MCF 10A (cell line): ENCODE data around the gene FRMD4B. TPM values are rescaled to one million over a fixed set of nuclear protein-coding genes. Genes with fewer than 3 reads are reported as not detected.

Source experiments
- BruUV-seq: library from RNA; stranded (reverse); fragments of 400-500 nt; replicated peaks from 2 replicates; lab custom pipeline; 2021; lab: Mats Ljungman, UMichigan
- CTCF ChIA-PET: fragments of 300-600 bp; sonication (Branson Sonifier 250); formaldehyde crosslinking; extraction: SDS; loops from one replicate; lab custom pipeline; 2021; ENCODE audit warnings: antibody characterized with exemption, inconsistent platforms; lab: Yijun Ruan, JAX
- POLR2A ChIA-PET: fragments of 300-600, 350-650 bp; sonication (Branson Sonifier 250); formaldehyde crosslinking; extraction: SDS; loops from one replicate; lab custom pipeline; 2020; ENCODE audit warnings: antibody characterized with exemption, inconsistent platforms; lab: Yijun Ruan, JAX
- DNase-seq: peaks from one replicate; pipeline ENCODE4 v3.0.0-alpha.2; 2018; ENCODE audit not compliant: unreplicated experiment
- H3K27ac Mint-ChIP-seq: one replicate; pipeline ENCODE4 v1.8.0; 2022; ENCODE audit warnings: mild to moderate bottlenecking, low read depth, mixed read lengths; ENCODE audit not compliant: unreplicated experiment
- H3K27me3 Mint-ChIP-seq: one replicate; pipeline ENCODE4 v1.8.0; 2022; ENCODE audit warnings: mixed read lengths; ENCODE audit not compliant: insufficient read depth, unreplicated experiment
- H3K36me3 Mint-ChIP-seq: one replicate; pipeline ENCODE4 v1.8.0; 2022; ENCODE audit warnings: mild to moderate bottlenecking, moderate library complexity, mixed read lengths; ENCODE audit not compliant: insufficient read depth, unreplicated experiment
- H3K4me1 Mint-ChIP-seq: one replicate; pipeline ENCODE4 v1.8.0; 2022; ENCODE audit warnings: mixed read lengths; ENCODE audit not compliant: insufficient read depth, unreplicated experiment
- H3K4me3 Mint-ChIP-seq: one replicate; pipeline ENCODE4 v1.8.0; 2022; ENCODE audit warnings: mild to moderate bottlenecking, moderate library complexity, mixed read lengths; ENCODE audit not compliant: unreplicated experiment
- H3K9me3 Mint-ChIP-seq: one replicate; pipeline ENCODE4 v1.8.0; 2022; ENCODE audit warnings: mixed read lengths; ENCODE audit not compliant: unreplicated experiment
- CTCF ChIP-seq: fragments of 200-600 bp; IDR thresholded peaks from one replicate; pipeline ENCODE4 v1.8.0; 2022; ENCODE audit warnings: antibody characterized with exemption, mild to moderate bottlenecking; ENCODE audit not compliant: unreplicated experiment
- intact Hi-C: fragments of 100-400 bp; cut with micrococcal nuclease; formaldehyde crosslinking; loops from 2 replicates; pipeline ENCODE4 v1.14.1; 2022
- total RNA-seq: library from RNA; stranded (reverse); gene quantifications from 2 replicates; pipeline ENCODE4 v1.2.3, GENCODE V29; 2022

FRMD4B gene
- total RNA-seq, 1 experiment from 2014 or later: 39.0 TPM

DNA sequence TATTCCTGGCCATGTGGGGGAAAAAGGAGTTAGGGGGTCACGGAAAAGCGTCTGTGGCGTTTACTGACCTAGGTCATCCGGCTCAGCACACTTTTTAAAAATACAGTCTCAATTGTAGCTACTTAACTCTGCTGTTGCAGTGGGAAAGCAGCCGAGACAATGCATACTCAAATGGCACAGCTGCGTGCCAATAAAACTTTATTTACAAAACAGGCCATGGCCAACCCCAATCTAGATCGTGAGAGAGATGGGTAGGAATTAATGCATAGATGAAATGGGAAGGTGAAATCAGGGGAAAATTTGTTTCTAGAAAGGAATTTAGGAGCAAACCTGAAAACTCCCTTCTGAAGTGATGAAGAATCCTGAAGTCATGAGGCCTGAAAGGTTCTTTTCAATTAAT is 22.0 kb upstream of the FRMD4B start:
- Mint-ChIP-seq H3K27ac (no peak overlapping the region), H3K4me3 (no peak overlapping the region), H3K36me3 (peaks cover 24% of the 10 kb centered on the region), H3K9me3 (peaks cover 12% of the 10 kb centered on the region), H3K4me1 (peaks cover 13% of the 10 kb centered on the region), H3K27me3 (no peaks in the 10 kb centered on the region)
- intact Hi-C loops: no loop called here
- DNase-seq: no peak
- BruUV-seq: no TSS peak
- no peak for TF ChIP-seq CTCF
- ChIA-PET POLR2A (no interaction called here), CTCF (interaction anchor here (0.9 to 9.9 kb wide), 6 partner anchors 17 to 247 kb away, joined by 3 to 122 read pairs (median 22); no protein-coding TSS in a partner anchor)

- Mint-ChIP-seq H3K9me3 (peaks cover 12% of the 10 kb centered on the region), H3K36me3 (peaks cover 29% of the 10 kb centered on the region), H3K4me3 (no peak overlapping the region), H3K4me1 (peaks cover 9% of the 10 kb centered on the region), H3K27ac (no peak overlapping the region), H3K27me3 (no peaks in the 10 kb centered on the region)
- no peak for TF ChIP-seq CTCF
- ChIA-PET CTCF (interaction anchor here (0.6 kb wide), 1 partner anchor 21 kb away, joined by 6 read pairs; no protein-coding TSS in a partner anchor), POLR2A (no interaction called here)
- no TSS peak for BruUV-seq
- intact Hi-C loops: no loop called here
- no peak for DNase-seq
Observed at GRCh38 chr3:69406163-69406562, 20.3 kb upstream of the FRMD4B start.

- DNase-seq: no peak
- Mint-ChIP-seq H3K27me3 (no peaks in the 10 kb centered on the region), H3K4me1 (peaks cover 2% of the 10 kb centered on the region), H3K27ac (no peak overlapping the region), H3K36me3 (peaks cover 33% of the 10 kb centered on the region), H3K4me3 (no peak overlapping the region), H3K9me3 (peaks cover 12% of the 10 kb centered on the region)
- no TSS peak for BruUV-seq
- TF ChIP-seq CTCF: no peak
- intact Hi-C loops: no loop called here
- POLR2A ChIA-PET: interaction anchor here (0.7 to 1.2 kb wide), 2 partner anchors 15 to 40 kb away, joined by 3 to 4 read pairs; no protein-coding TSS in a partner anchor
- CTCF ChIA-PET: interaction anchor here (0.9 to 1.5 kb wide), 3 partner anchors 20 to 98 kb away, joined by 3 to 4 read pairs (median 3); partner anchors contain the start of gene FRMD4B
Observed at GRCh38 chr3:69405067-69405466, 19.2 kb upstream of the FRMD4B start.

DNA sequence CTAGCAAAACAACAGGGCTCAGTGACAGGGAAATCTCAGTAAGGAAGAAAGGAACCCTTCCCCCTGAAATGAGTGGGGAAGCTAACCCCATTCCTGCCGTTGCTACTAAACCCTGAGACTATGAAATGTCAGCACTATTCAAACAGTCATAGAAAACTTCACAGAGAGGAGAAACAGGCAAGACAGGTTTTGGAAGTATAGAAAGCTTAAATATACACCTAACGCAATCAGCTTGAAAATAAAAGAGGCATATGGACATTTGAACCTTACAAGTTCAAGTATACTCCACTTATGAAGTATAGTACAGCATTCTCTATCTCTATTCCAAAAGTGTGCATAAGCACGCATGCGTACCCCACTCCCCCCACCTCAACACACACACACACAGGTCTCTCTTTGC is 17.6 kb upstream of the FRMD4B start:
- TF ChIP-seq CTCF: no peak
- H3K9me3 Mint-ChIP-seq: peaks cover 12% of the 10 kb centered on the region
- H3K27me3 Mint-ChIP-seq: no peaks in the 10 kb centered on the region
- no peak overlapping the region for H3K27ac Mint-ChIP-seq
- intact Hi-C loops: no loop called here
- no peaks in the 10 kb centered on the region for H3K4me1 Mint-ChIP-seq
- ChIA-PET CTCF (no interaction called here), POLR2A (interaction anchor here (0.9 to 1.2 kb wide), 2 partner anchors 16 to 35 kb away, joined by 3 read pairs; no protein-coding TSS in a partner anchor)
- H3K36me3 Mint-ChIP-seq: peaks cover 31% of the 10 kb centered on the region
- BruUV-seq: no TSS peak
- H3K4me3 Mint-ChIP-seq: no peak overlapping the region
- no peak for DNase-seq
